Stimulated activated CD4-positive, alpha-beta T cell treated with anti-CD3 and anti-CD28 coated beads, Interleukin-4, amount 100 ng/mL, for 48 hours (primary cell): ENCODE results near the gene EIF3C.
"Not testable (repeated sequence)": the region's sequence is repeated elsewhere in the genome, so short reads cannot be mapped to it uniquely, and the experiment has no call there.

Experiments
- DNase-seq, 2 donors: peaks; one replicate each; pipeline ENCODE4 v3.0.0-alpha.2; 2020; ENCODE audit warnings: low read depth in 2 of 2

Gene EIF3C

GRCh38 chr16:28746618-28747350 is 35.5 kb downstream of the EIF3C start:
- DNase-seq: not testable (repeated sequence)

GRCh38 chr16:28749997-28750465 is 38.8 kb downstream of the EIF3C start:
- DNase-seq: peak; percentile 21 to 27

DNA sequence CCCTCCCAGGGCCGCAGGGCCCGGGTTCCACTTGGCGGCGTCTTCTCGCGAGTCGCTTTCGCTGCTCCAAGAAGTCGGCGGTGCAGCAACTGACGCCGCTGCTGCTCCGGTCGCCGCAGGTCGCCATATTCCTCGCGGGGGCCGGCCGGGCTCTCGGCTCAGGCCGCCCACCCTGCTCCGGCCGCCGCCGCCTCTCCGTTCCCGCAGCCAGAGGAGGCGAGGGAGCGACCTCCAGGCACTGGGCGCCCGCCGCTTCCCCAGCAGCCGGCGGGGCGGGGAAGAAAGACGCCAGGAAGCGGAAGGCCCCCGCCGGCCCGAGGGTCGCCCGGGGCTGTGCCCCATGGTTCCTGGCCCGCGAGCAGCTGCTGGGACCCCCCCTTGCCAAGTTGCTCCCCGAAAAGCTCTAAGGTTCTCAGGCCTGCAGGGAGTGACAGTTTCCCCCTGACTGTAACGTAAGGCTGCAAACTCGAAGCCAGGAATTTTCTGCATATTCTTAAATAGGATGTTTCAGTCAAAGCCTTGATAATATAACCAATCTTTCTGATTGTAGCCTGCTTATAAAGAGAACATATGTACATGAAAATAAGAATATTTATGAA is 39.3 kb downstream of the EIF3C start:
- not testable (repeated sequence) for DNase-seq

- DNase-seq: not testable (repeated sequence)
Observed at GRCh38 chr16:28751487-28751886, 40.2 kb downstream of the EIF3C start, which contains the start of gene NPIPB9. NPIPB9 (plus strand) TSS chr16:28751787.

DNA sequence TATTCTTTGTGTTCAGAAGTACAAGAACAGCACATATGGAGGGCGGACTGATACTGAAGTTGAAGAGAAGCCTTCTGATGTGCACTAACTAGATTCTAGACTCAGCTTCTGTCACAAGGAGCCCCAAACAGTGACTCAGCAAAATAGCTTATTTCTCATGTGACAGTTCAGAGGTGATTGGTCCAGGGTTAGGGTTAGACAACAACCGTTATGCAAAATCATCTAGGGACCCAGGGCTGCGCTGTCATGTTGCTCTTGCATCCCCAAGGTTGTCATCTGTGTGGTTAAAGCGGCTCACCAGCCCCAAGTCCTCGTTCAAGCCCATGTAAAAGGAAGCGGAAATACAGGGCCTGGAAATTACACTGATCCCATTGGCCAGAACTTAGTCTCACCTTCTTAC is 70.4 kb downstream of the EIF3C start:
- DNase-seq: not testable (repeated sequence)

- DNase-seq: not testable (repeated sequence)
Observed at GRCh38 chr16:28782357-28782756, 71.1 kb downstream of the EIF3C start.
